Measurements from ENCODE around the gene RAC2. TPM values are rescaled to one million over a fixed set of nuclear protein-coding genes. Genes with fewer than 3 reads are reported as not detected.

Gene RAC2
- total and polyA plus RNA-seq, 4 donors = 16.7 to 217 (median 55.2) TPM

DNA sequence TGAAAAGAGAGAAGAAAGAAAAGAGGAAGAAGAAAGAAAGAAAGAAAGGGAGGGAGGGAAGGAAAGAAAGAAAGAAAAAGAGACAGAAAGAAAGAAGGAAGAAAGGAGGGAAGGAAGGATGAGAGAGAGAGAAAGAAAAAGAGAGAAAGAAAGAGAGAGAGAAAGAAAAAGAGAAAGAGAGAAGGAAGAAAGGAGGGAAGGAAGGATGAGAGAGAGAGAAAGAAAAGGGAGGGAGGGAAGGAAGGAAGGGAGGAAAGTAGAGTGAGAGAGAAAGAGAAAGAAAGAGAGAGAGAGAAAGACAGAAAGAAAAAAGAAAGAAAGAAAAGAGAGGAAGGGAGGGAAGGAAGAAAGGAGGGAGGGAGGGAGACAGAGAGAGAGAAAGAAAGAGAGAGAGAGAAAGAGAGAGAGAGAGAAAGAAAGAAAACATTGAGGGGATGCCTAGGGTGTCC is 11.5 kb upstream of the RAC2 start:
- no peak overlapping the region for H3K4me3 ChIP-seq
- H3K9ac ChIP-seq (ENCODE audit: insufficient read depth in 1 of 2, low read length in 2 of 2) = no peak overlapping the region
- H3K27ac ChIP-seq (ENCODE audit: low read depth in 1 of 2, low read length in 1 of 2) = no peak overlapping the region
- peaks cover 3 to 38% (median 29%) of the 10 kb centered on the region in 3 donors for H3K27me3 ChIP-seq (ENCODE audit: control insufficient read depth in 3 of 3, insufficient read depth in 3 of 3, low read length in 2 of 3)
- H3K36me3 ChIP-seq (ENCODE audit: control insufficient read depth in 4 of 4, insufficient read depth in 4 of 4, low read length in 4 of 4) = no peaks in the 10 kb centered on the region
- no peaks in the 10 kb centered on the region for H3K9me3 ChIP-seq (ENCODE audit: control insufficient read depth in 4 of 4, insufficient read depth in 3 of 4, low read length in 3 of 4)
- TF ChIP-seq, protein P1, sequence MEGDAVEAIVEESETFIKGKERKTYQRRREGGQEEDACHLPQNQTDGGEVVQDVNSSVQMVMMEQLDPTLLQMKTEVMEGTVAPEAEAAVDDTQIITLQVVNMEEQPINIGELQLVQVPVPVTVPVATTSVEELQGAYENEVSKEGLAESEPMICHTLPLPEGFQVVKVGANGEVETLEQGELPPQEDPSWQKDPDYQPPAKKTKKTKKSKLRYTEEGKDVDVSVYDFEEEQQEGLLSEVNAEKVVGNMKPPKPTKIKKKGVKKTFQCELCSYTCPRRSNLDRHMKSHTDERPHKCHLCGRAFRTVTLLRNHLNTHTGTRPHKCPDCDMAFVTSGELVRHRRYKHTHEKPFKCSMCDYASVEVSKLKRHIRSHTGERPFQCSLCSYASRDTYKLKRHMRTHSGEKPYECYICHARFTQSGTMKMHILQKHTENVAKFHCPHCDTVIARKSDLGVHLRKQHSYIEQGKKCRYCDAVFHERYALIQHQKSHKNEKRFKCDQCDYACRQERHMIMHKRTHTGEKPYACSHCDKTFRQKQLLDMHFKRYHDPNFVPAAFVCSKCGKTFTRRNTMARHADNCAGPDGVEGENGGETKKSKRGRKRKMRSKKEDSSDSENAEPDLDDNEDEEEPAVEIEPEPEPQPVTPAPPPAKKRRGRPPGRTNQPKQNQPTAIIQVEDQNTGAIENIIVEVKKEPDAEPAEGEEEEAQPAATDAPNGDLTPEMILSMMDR (IDR thresholded peaks at IDR 0.05; ENCODE audit: control extremely low read depth, extremely low read depth) = no peak
- ATAC-seq (ENCODE audit: insufficient read depth, low FRiP score) (no peak), DNase-seq (no peak)
- peaks cover 0 to 6% (median 0%) of the 10 kb centered on the region in 5 donors for H3K4me1 ChIP-seq (ENCODE audit: control insufficient read depth in 5 of 5, insufficient read depth in 5 of 5, low read length in 5 of 5)

DNA sequence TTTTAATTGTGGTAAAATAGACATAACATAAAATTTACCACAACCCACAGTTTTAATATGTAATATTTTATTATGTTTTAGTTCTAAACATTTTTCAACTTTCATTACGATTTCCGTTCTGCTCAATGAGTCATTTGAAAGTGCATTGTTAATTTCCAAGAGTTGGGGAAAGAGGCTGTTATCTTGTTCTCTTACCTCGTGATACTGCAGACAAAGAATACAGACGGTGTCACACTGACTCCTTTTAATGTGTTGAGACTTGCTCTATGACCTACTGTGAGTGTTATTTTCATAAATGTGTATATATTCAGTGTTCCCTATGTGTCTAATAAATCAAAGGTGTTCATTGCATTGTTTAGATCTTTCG is 10.8 kb upstream of the RAC2 start:
- 57 to 86% methylated on average over 5 of the region's 5 CpGs for WGBS, 2 donors
- peaks cover 5 to 34% (median 26%) of the 10 kb centered on the region in 3 donors for H3K27me3 ChIP-seq (ENCODE audit: control insufficient read depth in 3 of 3, insufficient read depth in 3 of 3, low read length in 2 of 3)
- TF ChIP-seq, protein P1 (IDR thresholded peaks at IDR 0.05; ENCODE audit: control extremely low read depth, extremely low read depth) = no peak

DNA sequence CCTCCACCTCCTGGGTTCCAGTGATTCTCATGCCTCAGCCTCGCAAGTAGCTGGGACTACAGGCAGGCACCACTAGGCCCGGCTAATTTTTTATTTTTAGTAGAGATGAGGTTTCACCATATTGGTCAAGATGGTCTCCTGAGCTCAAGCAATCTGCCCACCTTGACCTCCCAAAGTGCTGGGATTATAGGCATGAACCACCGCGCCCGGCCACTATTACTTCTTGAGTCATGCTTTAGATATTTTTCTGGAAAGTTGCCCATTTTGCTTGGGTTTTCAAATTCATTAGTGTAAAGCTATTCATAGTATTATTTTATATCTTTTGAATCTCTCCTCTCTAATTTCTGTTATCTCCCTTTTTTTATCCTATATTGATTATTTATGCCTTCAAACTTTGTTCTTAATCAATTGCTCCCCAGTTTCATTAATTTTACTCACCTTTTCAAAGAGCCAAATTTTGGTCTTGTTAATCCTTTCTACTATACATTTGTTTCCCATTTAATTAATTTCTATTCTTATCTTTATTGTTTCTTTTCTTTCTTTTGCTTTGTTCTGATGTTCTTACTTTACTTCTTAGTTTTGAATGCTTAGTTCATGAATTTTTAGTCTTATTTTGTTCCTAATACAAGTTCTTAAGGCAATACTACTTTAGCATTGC is 10.3 kb upstream of the RAC2 start:
- H3K9ac ChIP-seq (ENCODE audit: insufficient read depth in 1 of 2, low read length in 2 of 2) = no peak overlapping the region
- H3K27ac ChIP-seq (ENCODE audit: low read depth in 1 of 2, low read length in 1 of 2) = no peak overlapping the region
- no peaks in the 10 kb centered on the region for H3K36me3 ChIP-seq (ENCODE audit: control insufficient read depth in 4 of 4, insufficient read depth in 4 of 4, low read length in 4 of 4)
- peaks cover 5 to 34% (median 24%) of the 10 kb centered on the region in 3 donors for H3K27me3 ChIP-seq (ENCODE audit: control insufficient read depth in 3 of 3, insufficient read depth in 3 of 3, low read length in 2 of 3)
- WGBS, 2 donors = 80 to 91% methylated on average over 5 of the region's 5 CpGs
- no peak overlapping the region for H3K4me3 ChIP-seq
- TF ChIP-seq, protein P1 (IDR thresholded peaks at IDR 0.05; ENCODE audit: control extremely low read depth, extremely low read depth) = no peak
- no peaks in the 10 kb centered on the region for H3K9me3 ChIP-seq (ENCODE audit: control insufficient read depth in 4 of 4, insufficient read depth in 3 of 4, low read length in 3 of 4)
- peaks cover 0 to 2% (median 0%) of the 10 kb centered on the region in 5 donors for H3K4me1 ChIP-seq (ENCODE audit: control insufficient read depth in 5 of 5, insufficient read depth in 5 of 5, low read length in 5 of 5)
- ATAC-seq (ENCODE audit: insufficient read depth, low FRiP score) (no peak), DNase-seq (no peak)

More for the DNA sequence above, 10.8 kb upstream of the RAC2 start:
- ATAC-seq (ENCODE audit: insufficient read depth, low FRiP score) = no peak
- H3K27ac ChIP-seq (ENCODE audit: low read depth in 1 of 2, low read length in 1 of 2) = no peak overlapping the region
- DNase-seq = no peak
- no peaks in the 10 kb centered on the region for H3K9me3 ChIP-seq (ENCODE audit: control insufficient read depth in 4 of 4, insufficient read depth in 3 of 4, low read length in 3 of 4)
- H3K36me3 ChIP-seq (ENCODE audit: control insufficient read depth in 4 of 4, insufficient read depth in 4 of 4, low read length in 4 of 4) = no peaks in the 10 kb centered on the region
- H3K4me3 ChIP-seq = no peak overlapping the region
- H3K4me1 ChIP-seq (ENCODE audit: control insufficient read depth in 5 of 5, insufficient read depth in 5 of 5, low read length in 5 of 5) = peaks cover 0 to 6% (median 0%) of the 10 kb centered on the region in 5 donors
- no peak overlapping the region for H3K9ac ChIP-seq (ENCODE audit: insufficient read depth in 1 of 2, low read length in 2 of 2)

All from lung (tissue), 12 donors.